ENCODE measurements around the gene SCG5. TPM values are rescaled to one million over a fixed set of nuclear protein-coding genes. Genes with fewer than 3 reads are reported as not detected.
A peak's percentile ranks its signal among the peaks of the same experiment; 100 is the strongest.

SCG5 gene
- total RNA-seq, 1 donor from 2014 or later, result 18.2 TPM

- no peak overlapping the region for H3K27ac Mint-ChIP-seq
- H3K9me3 Mint-ChIP-seq (ENCODE audit: low read depth), result no peaks in the 10 kb centered on the region
- peaks cover 2% of the 10 kb centered on the region for H3K4me1 Mint-ChIP-seq (ENCODE audit: low read depth)
- no peak overlapping the region for H3K4me3 Mint-ChIP-seq (ENCODE audit: low read depth)
- no peak for DNase-seq (ENCODE audit: low spot score, unreplicated experiment)
- no peaks in the 10 kb centered on the region for H3K27me3 Mint-ChIP-seq
- peaks cover 4% of the 10 kb centered on the region for H3K36me3 Mint-ChIP-seq (ENCODE audit: insufficient read depth)
- no peak for TF ChIP-seq CTCF (IDR thresholded peaks at IDR 0.05; ENCODE audit: unreplicated experiment)
These were observed 5.1 kb upstream of the SCG5 start for GRCh38 chr15:32636410-32636809.

- TF ChIP-seq CTCF (IDR thresholded peaks at IDR 0.05; ENCODE audit: unreplicated experiment), result no peak
These were observed 4.5 kb upstream of the SCG5 start for GRCh38 chr15:32636908-32637567.

GRCh38 chr15:32637704-32638103 is 3.8 kb upstream of the SCG5 start:
- no peak for TF ChIP-seq CTCF (IDR thresholded peaks at IDR 0.05; ENCODE audit: unreplicated experiment)
- no peaks in the 10 kb centered on the region for H3K9me3 Mint-ChIP-seq (ENCODE audit: low read depth)
- peaks cover 4% of the 10 kb centered on the region for H3K27me3 Mint-ChIP-seq

More at GRCh38 chr15:32636908-32637567, 4.5 kb upstream of the SCG5 start:
- Mint-ChIP-seq H3K4me1 (ENCODE audit: low read depth) (peaks cover 6% of the 10 kb centered on the region), H3K36me3 (ENCODE audit: insufficient read depth) (peaks cover 4% of the 10 kb centered on the region), H3K9me3 (ENCODE audit: low read depth) (no peaks in the 10 kb centered on the region), H3K27ac (no peak overlapping the region), H3K27me3 (peaks cover 4% of the 10 kb centered on the region), H3K4me3 (ENCODE audit: low read depth) (no peak overlapping the region)
- no peak for DNase-seq (ENCODE audit: low spot score, unreplicated experiment)

GRCh38 chr15:32642667-32643435 is 1.3 kb downstream of the SCG5 start:
- Mint-ChIP-seq H3K9me3 (ENCODE audit: low read depth) (no peaks in the 10 kb centered on the region), H3K36me3 (ENCODE audit: insufficient read depth) (no peaks in the 10 kb centered on the region), H3K27me3 (peaks cover 9% of the 10 kb centered on the region), H3K4me1 (ENCODE audit: low read depth) (peaks cover 12% of the 10 kb centered on the region), H3K4me3 (ENCODE audit: low read depth) (peak overlapping the region; percentile 33), H3K27ac (no peak overlapping the region)
- no peak for DNase-seq (ENCODE audit: low spot score, unreplicated experiment)
- no peak for TF ChIP-seq CTCF (IDR thresholded peaks at IDR 0.05; ENCODE audit: unreplicated experiment)

More at GRCh38 chr15:32637704-32638103, 3.8 kb upstream of the SCG5 start:
- Mint-ChIP-seq H3K36me3 (ENCODE audit: insufficient read depth) (peaks cover 4% of the 10 kb centered on the region), H3K4me1 (ENCODE audit: low read depth) (peaks cover 7% of the 10 kb centered on the region), H3K27ac (no peak overlapping the region), H3K4me3 (ENCODE audit: low read depth) (no peak overlapping the region)
- no peak for DNase-seq (ENCODE audit: low spot score, unreplicated experiment)

- peaks cover 12% of the 10 kb centered on the region for H3K4me1 Mint-ChIP-seq (ENCODE audit: low read depth)
- TF ChIP-seq CTCF (IDR thresholded peaks at IDR 0.05; ENCODE audit: unreplicated experiment), result no peak
- peaks cover 9% of the 10 kb centered on the region for H3K27me3 Mint-ChIP-seq
- no peak for DNase-seq (ENCODE audit: low spot score, unreplicated experiment)
- H3K36me3 Mint-ChIP-seq (ENCODE audit: insufficient read depth), result no peaks in the 10 kb centered on the region
- no peak overlapping the region for H3K4me3 Mint-ChIP-seq (ENCODE audit: low read depth)
- H3K27ac Mint-ChIP-seq, result no peak overlapping the region
- H3K9me3 Mint-ChIP-seq (ENCODE audit: low read depth), result no peaks in the 10 kb centered on the region
These were observed 2.5 kb downstream of the SCG5 start for GRCh38 chr15:32643907-32644445.
